OCI-LY1 (cell line): ENCODE results near the gene CADM1.
A peak's percentile ranks its signal among the peaks of the same experiment; 100 is the strongest.

Experiments used
- H2AFZ ChIP-seq: fragments of 200-600 bp; sonication (generic), shearing (Covaris generic); 2 replicates; pipeline ENCODE4 v1.6.0; 2014; ENCODE audit warnings: antibody characterized with exemption, mild to moderate bottlenecking, low read length
- H3F3A ChIP-seq: fragments of 200-600 bp; sonication (generic), shearing (Covaris generic); 2 replicates; pipeline ENCODE4 v1.6.0; 2014; ENCODE audit warnings: mild to moderate bottlenecking, antibody characterized with exemption, low read length, moderate library complexity; ENCODE audit not compliant: insufficient read depth
- H3K27ac ChIP-seq: fragments of 200-600 bp; sonication (generic); 2 replicates; pipeline ENCODE4 v1.5.1; 2014; ENCODE audit warnings: low read length, mixed run types, mild to moderate bottlenecking, low read depth; ENCODE audit not compliant: poor library complexity, severe bottlenecking
- H3K27me3 ChIP-seq: fragments of 200-600 bp; sonication (generic); 2 replicates; pipeline ENCODE4 v1.6.0; 2014; ENCODE audit warnings: antibody characterized with exemption, mild to moderate bottlenecking, low read length, moderate library complexity; ENCODE audit not compliant: insufficient read depth
- H3K36me3 ChIP-seq: fragments of 200-600 bp; sonication (generic); 2 replicates; pipeline ENCODE4 v1.6.1; 2014; ENCODE audit warnings: mild to moderate bottlenecking, antibody characterized with exemption, low read length, moderate library complexity, mixed read lengths; ENCODE audit not compliant: insufficient read depth
- H3K4me1 ChIP-seq: fragments of 200-600 bp; sonication (generic); 2 replicates; pipeline ENCODE4 v1.5.1; 2014; ENCODE audit warnings: mild to moderate bottlenecking, low read length, moderate library complexity; ENCODE audit not compliant: insufficient read depth, severe bottlenecking
- H3K4me2 ChIP-seq: fragments of 200-600 bp; sonication (generic), shearing (Covaris generic); 2 replicates; pipeline ENCODE4 v1.6.1; 2014; ENCODE audit warnings: low read length
- H3K4me3 ChIP-seq: fragments of 200-600 bp; sonication (generic); 2 replicates; pipeline ENCODE4 v1.5.1; 2014; ENCODE audit warnings: low read length, low read depth, mild to moderate bottlenecking, mixed read lengths; ENCODE audit not compliant: poor library complexity, severe bottlenecking
- H3K79me2 ChIP-seq: fragments of 200-600 bp; shearing (Covaris generic); 2 replicates; pipeline ENCODE4 v1.6.1; 2016; ENCODE audit warnings: mixed run types, low read length, mixed read lengths; ENCODE audit not compliant: insufficient read depth
- H3K9ac ChIP-seq: fragments of 200-600 bp; sonication (generic), shearing (Covaris generic); 2 replicates; pipeline ENCODE4 v1.6.1; 2014; ENCODE audit warnings: mild to moderate bottlenecking, low read length, mixed read lengths
- H3K9me2 ChIP-seq: fragments of 200-600 bp; sonication (generic), shearing (Covaris generic); 2 replicates; pipeline ENCODE4 v1.6.1; 2014; ENCODE audit warnings: low read depth, mild to moderate bottlenecking, low read length, mixed read lengths
- H3K9me3 ChIP-seq: fragments of 200-600 bp; shearing (Covaris generic); 2 replicates; pipeline ENCODE4 v1.6.1; 2014; ENCODE audit warnings: low read length, mixed read lengths
- H4K20me1 ChIP-seq: fragments of 200-600 bp; sonication (generic), shearing (Covaris generic); 2 replicates; pipeline ENCODE4 v1.6.0; 2016; ENCODE audit warnings: mild to moderate bottlenecking, low read length; ENCODE audit not compliant: insufficient read depth
- EZH2 ChIP-seq: fragments of 200-600 bp; sonication (generic), shearing (Covaris generic); IDR thresholded peaks from 2 replicates; pipeline ENCODE4 v1.8.0; 2017; ENCODE audit warnings: borderline replicate concordance, mixed run types, mild to moderate bottlenecking, antibody characterized with exemption, low read length, moderate library complexity, mixed read lengths
- TF ChIP-seq, protein P1 (sequence below): fragments of 200-600 bp; sonication (generic), shearing (Covaris generic); IDR thresholded peaks from 2 replicates; pipeline ENCODE4 v1.5.1; 2017; ENCODE audit warnings: mild to moderate bottlenecking, antibody characterized with exemption, low read length, moderate library complexity, mixed read lengths

CADM1 gene

DNA sequence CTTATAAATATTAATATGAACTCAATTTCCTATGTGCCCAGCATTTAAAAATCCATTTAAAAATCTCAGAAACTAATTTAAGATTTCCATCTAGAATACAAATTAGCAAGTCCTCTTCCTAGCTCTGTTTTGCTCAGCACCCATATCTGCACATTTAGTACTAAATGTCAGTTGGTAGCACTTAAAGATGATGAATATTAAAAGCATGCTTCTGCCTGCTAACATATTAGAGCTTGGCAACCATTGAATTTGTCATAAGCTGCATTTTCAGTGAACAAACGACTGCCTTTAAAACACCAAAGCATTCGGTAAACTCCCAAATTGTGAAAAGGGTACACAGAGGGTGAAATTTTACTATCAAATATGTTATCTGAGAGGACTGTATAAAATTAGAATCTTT lies 177.7 kb downstream of the CADM1 start:
- Histone ChIP-seq H3K4me1 (peaks cover 13% of the 10 kb centered on the region), H2AFZ (no peak overlapping the region), H3K36me3 (no peaks in the 10 kb centered on the region; the same call in 1 of the 2 replicates), H3K27me3 (no peaks in the 10 kb centered on the region), H3K9me2 (no peaks in the 10 kb centered on the region), H3K4me3 (no peak overlapping the region), H3K9ac (no peak overlapping the region), H3F3A (no peaks in the 10 kb centered on the region), H3K79me2 (no peaks in the 10 kb centered on the region), H3K27ac (no peak overlapping the region), H3K9me3 (no peaks in the 10 kb centered on the region), H4K20me1 (no peaks in the 10 kb centered on the region), H3K4me2 (no peak overlapping the region)
- TF ChIP-seq, protein P1, sequence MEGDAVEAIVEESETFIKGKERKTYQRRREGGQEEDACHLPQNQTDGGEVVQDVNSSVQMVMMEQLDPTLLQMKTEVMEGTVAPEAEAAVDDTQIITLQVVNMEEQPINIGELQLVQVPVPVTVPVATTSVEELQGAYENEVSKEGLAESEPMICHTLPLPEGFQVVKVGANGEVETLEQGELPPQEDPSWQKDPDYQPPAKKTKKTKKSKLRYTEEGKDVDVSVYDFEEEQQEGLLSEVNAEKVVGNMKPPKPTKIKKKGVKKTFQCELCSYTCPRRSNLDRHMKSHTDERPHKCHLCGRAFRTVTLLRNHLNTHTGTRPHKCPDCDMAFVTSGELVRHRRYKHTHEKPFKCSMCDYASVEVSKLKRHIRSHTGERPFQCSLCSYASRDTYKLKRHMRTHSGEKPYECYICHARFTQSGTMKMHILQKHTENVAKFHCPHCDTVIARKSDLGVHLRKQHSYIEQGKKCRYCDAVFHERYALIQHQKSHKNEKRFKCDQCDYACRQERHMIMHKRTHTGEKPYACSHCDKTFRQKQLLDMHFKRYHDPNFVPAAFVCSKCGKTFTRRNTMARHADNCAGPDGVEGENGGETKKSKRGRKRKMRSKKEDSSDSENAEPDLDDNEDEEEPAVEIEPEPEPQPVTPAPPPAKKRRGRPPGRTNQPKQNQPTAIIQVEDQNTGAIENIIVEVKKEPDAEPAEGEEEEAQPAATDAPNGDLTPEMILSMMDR = no peak
- no peak for TF ChIP-seq EZH2

DNA sequence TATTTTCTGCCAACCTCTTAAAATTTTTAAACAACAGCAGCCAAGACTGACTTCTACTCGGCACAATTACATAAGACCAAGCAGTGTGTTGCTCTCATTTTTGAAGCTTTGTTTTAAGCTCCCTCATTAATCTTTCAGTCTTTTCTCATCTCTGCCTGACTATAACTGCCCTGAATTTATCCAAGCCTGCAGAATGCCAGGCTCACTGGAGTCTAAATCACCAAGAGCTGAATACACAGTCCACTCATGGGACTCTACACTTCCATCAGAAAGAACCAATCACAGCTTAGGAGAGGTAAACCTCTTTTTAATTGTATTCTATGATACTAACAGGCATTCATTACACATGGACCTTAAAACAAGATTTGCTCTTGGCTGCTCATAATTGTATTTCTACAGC lies 178.7 kb downstream of the CADM1 start:
- no peaks in the 10 kb centered on the region for H3K27me3 ChIP-seq
- TF ChIP-seq, protein P1 = no peak
- TF ChIP-seq EZH2 = no peak
- peaks cover 13% of the 10 kb centered on the region for H3K4me1 ChIP-seq
- H3K9me2 ChIP-seq = no peaks in the 10 kb centered on the region
- no peak overlapping the region for H2AFZ ChIP-seq
- H3K4me3 ChIP-seq = no peak overlapping the region
- H4K20me1 ChIP-seq = no peaks in the 10 kb centered on the region
- no peak overlapping the region for H3K27ac ChIP-seq
- H3K79me2 ChIP-seq = no peaks in the 10 kb centered on the region
- H3K4me2 ChIP-seq = no peak overlapping the region
- H3K36me3 ChIP-seq = no peaks in the 10 kb centered on the region; the same call in 1 of the 2 replicates
- H3K9me3 ChIP-seq = no peaks in the 10 kb centered on the region
- H3F3A ChIP-seq = no peaks in the 10 kb centered on the region
- H3K9ac ChIP-seq = no peak overlapping the region

DNA sequence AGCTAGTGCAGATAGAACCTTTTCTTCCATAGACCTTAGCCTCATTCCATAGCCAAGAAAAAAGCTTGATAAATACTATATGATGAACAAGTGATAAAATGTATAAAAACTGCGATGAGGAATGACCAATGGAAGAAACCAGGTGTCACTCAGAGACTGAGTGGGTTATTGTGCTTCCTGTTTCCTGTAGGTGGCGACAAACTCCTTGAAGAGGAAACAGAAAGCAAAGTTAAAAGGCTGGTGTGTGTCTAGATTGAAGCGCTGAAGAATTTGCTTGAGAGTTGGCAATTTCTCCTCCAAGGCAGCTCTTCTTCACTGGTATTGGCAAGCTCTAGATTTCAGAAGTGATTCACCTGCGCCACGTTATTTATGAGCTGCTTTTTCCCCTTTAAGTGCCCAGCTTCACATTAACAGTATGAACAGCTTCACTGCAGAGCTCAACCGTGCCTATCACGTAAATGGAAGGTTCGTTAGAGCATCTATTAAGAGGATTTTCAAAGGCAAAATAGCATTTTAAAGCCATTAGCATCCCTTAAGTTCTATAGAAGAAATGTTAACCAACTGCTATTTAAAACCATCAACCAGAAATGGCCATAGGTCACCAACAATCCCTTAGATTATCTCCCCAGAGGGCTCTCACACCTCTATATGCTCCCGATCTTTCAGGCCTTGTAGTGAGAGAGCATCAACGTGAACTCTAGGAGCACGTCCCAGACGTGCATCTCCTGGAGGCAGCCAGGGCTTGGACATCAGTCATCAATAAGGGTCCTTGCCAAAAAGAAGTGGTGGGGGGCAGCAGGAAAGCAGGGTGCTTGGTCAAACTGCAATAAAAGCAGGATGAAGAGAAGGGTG lies 179.4 kb downstream of the CADM1 start:
- no peak for TF ChIP-seq EZH2
- TF ChIP-seq, protein P1 = peak; percentile 76
- Histone ChIP-seq H3K4me1 (peaks cover 13% of the 10 kb centered on the region), H3K9me2 (no peaks in the 10 kb centered on the region), H3F3A (no peaks in the 10 kb centered on the region), H3K4me2 (peak overlapping the region; percentile 50), H3K27ac (no peak overlapping the region), H3K79me2 (no peaks in the 10 kb centered on the region), H3K36me3 (no peaks in the 10 kb centered on the region; the same call in 1 of the 2 replicates), H3K9me3 (no peaks in the 10 kb centered on the region), H3K27me3 (no peaks in the 10 kb centered on the region), H3K9ac (no peak overlapping the region), H2AFZ (peak overlapping the region; percentile 95; the same call in 1 of the 2 replicates), H4K20me1 (no peaks in the 10 kb centered on the region), H3K4me3 (no peak overlapping the region)
